Psoas muscle (tissue), 8 donors: ENCODE data around the gene ANAPC10. TPM values are rescaled to one million over a fixed set of nuclear protein-coding genes. Genes with fewer than 3 reads are reported as not detected.
A peak's percentile ranks its signal among the peaks of the same experiment; 100 is the strongest.

ENCODE experiments used
- ATAC-seq, 4 donors: fragments of 200-7000 bp; cut with Tn5 transposase; one replicate each; pipeline ENCODE4 v1.9.1; 2020; ENCODE audit warnings: moderate library complexity in 3 of 4, mild to moderate bottlenecking in 2 of 4
- DNase-seq, 2 donors: peaks; one replicate each; pipeline ENCODE4 v3.0.0-alpha.2; 2020
- H3K27ac ChIP-seq: fragments of 200-600 bp; one replicate; pipeline ENCODE4 v1.8.0; 2022
- H3K27me3 ChIP-seq, 3 donors: fragments of 200-600 bp in 1 of 3; one replicate each; pipeline versions ENCODE4 v1.6.1 to v1.8.0; 2013 to 2022; ENCODE audit warnings: low read length in 2 of 3, mild to moderate bottlenecking in 2 of 3, moderate library complexity in 1 of 3; ENCODE audit not compliant: insufficient read depth in 3 of 3
- H3K36me3 ChIP-seq, 2 donors: fragments of 200-600 bp in 1 of 2; one replicate each; pipeline versions ENCODE4 v1.6.1 to v1.8.0; 2013 to 2022; ENCODE audit warnings: low read depth in 1 of 2, mild to moderate bottlenecking in 1 of 2, moderate library complexity in 1 of 2; ENCODE audit not compliant: insufficient read depth in 1 of 2
- H3K4me1 ChIP-seq: fragments of 200-600 bp; one replicate; pipeline ENCODE4 v1.8.0; 2022
- H3K4me3 ChIP-seq: fragments of 200-600 bp; one replicate; pipeline ENCODE4 v1.8.0; 2022; ENCODE audit warnings: mild to moderate bottlenecking
- H3K9me3 ChIP-seq: fragments of 200-600 bp; one replicate; pipeline ENCODE4 v1.8.0; 2022
- CTCF ChIP-seq: fragments of 200-600 bp; IDR thresholded peaks from one replicate; pipeline ENCODE4 v1.8.0; 2022; ENCODE audit warnings: antibody characterized with exemption
- WGBS, 3 donors: extraction: QIAGEN DNeasy Blood & Tissue Kit; methylation state at CpG; one replicate each; pipeline versions ENCODE4 v1.1.6 to v1.1.7; 2013; 5-methylcytosine and 5-hydroxymethylcytosine counted together
- intact Hi-C, 2 donors: fragments of 100-400 bp; cut with DNase I; formaldehyde crosslinking; loops; one replicate each; pipeline versions ENCODE4 v1.11.0 to v1.14.2; 2022
- polyA plus RNA-seq, 3 donors: library from polyadenylated mRNA; stranded (reverse); fragments of 200-250 nt; gene quantifications; one replicate each; pipeline ENCODE4 v1.2.3, GENCODE V29; 2013
- total RNA-seq, 4 donors: library from RNA; stranded (reverse); fragmentation: NEBNext Ultra II Directional in 2 of 4; extraction: Animal tissue kit (Norgen Biotek cat#: 25700) in 2 of 4; gene quantifications; one replicate each; pipeline versions ENCODE4 v1.2.1 to v1.2.4, GENCODE V29; 2021 to 2023
- donor health status: healthy with polysubstance abuse.
- donor health status: DM: no; HTN: no; CAD: no; lungs with moderate emphysema.
- donor health status: Bipolar disorder and iron deficiency.
- donor health status: healthy.
- donor health status: DM: yes; HTN: yes; CAD: no.
- donor health status: DM: no; HTN: no; CAD: no.
- donor health status: DM: no; HTN: no; CAD: no.
- donor health status: DM: yes; HTN: yes; CAD: no.

ANAPC10 gene
- total and polyA plus RNA-seq, 7 donors: 16.5 to 26.8 (median 18.0) TPM

GRCh38 chr4:145035494-145036136 is 62.4 kb downstream of the ANAPC10 start:
- ATAC-seq (no peak), DNase-seq (no peak)
- Histone ChIP-seq H3K27ac (peak overlapping the region; percentile 58), H3K4me1 (no peaks in the 10 kb centered on the region), H3K27me3 (no peaks in the 10 kb centered on the region), H3K9me3 (no peaks in the 10 kb centered on the region), H3K36me3 (peaks cover 0 to 16% of the 10 kb centered on the region in 2 donors), H3K4me3 (no peak overlapping the region)
- no peak for TF ChIP-seq CTCF
- intact Hi-C loops: no loop called here
- 94 to 97% (median 95%) methylated on average over 2 of the region's 2 CpGs for WGBS, 3 donors

- intact Hi-C loops: no loop called here
- DNase-seq (peak; percentile 44 to 58), ATAC-seq (peak; percentile 98 to 100 (median 99))
- peak overlapping the region; percentile 59 for H3K27ac ChIP-seq
- H3K36me3 ChIP-seq: peaks cover 0 to 16% of the 10 kb centered on the region in 2 donors
- no peaks in the 10 kb centered on the region for H3K4me1 ChIP-seq
- WGBS, 3 donors: 32 to 53% (median 35%) methylated on average over 6 of the region's 6 CpGs
- H3K9me3 ChIP-seq: no peaks in the 10 kb centered on the region
- H3K27me3 ChIP-seq: no peaks in the 10 kb centered on the region
- TF ChIP-seq CTCF: no peak
- H3K4me3 ChIP-seq: no peak overlapping the region
Measured at GRCh38 chr4:145034727-145035211, 63.2 kb downstream of the ANAPC10 start.

GRCh38 chr4:145019346-145019745 is 78.7 kb downstream of the ANAPC10 start:
- no peaks in the 10 kb centered on the region for H3K4me1 ChIP-seq
- no peaks in the 10 kb centered on the region for H3K36me3 ChIP-seq
- no peak overlapping the region for H3K27ac ChIP-seq
- 61 to 74% (median 67%) methylated on average over 1 of the region's 1 CpG for WGBS, 3 donors
- H3K9me3 ChIP-seq: peaks cover 21% of the 10 kb centered on the region
- ATAC-seq: no peak
- no peak for DNase-seq
- no peaks in the 10 kb centered on the region for H3K27me3 ChIP-seq
- no peak for TF ChIP-seq CTCF
- H3K4me3 ChIP-seq: no peak overlapping the region
- intact Hi-C loops: no loop called here

- no peak overlapping the region for H3K4me3 ChIP-seq
- intact Hi-C loops: no loop called here
- no peak overlapping the region for H3K27ac ChIP-seq
- no peak for TF ChIP-seq CTCF
- DNase-seq (no peak), ATAC-seq (no peak)
- H3K4me1 ChIP-seq: peaks cover 10% of the 10 kb centered on the region
- WGBS, 3 donors: 96 to 99% (median 98%) methylated on average over 4 of the region's 4 CpGs
- no peaks in the 10 kb centered on the region for H3K27me3 ChIP-seq
- H3K9me3 ChIP-seq: no peaks in the 10 kb centered on the region
- H3K36me3 ChIP-seq: no peaks in the 10 kb centered on the region
Measured at GRCh38 chr4:145014365-145014764, 83.6 kb downstream of the ANAPC10 start.

- Histone ChIP-seq H3K36me3 (no peaks in the 10 kb centered on the region), H3K4me3 (no peak overlapping the region), H3K27ac (peak overlapping the region; percentile 31), H3K27me3 (no peaks in the 10 kb centered on the region), H3K4me1 (peaks cover 10% of the 10 kb centered on the region), H3K9me3 (no peaks in the 10 kb centered on the region)
- intact Hi-C loops: no loop called here
- DNase-seq (no peak), ATAC-seq (peak in 1 of 4 donors; percentile 55)
- TF ChIP-seq CTCF: no peak
Measured at GRCh38 chr4:145012841-145013240, 85.2 kb downstream of the ANAPC10 start.
